H1 (cell line): Measurements from ENCODE around the gene AFF1.

ENCODE experiments used
- CTCF ChIP-seq, 3 experiments: IDR thresholded peaks; 1 replicate in 2 of 3; 2 replicates in 1 of 3; pipeline versions ENCODE4 v1.5.1 to v1.6.1; 2011; ENCODE audit warnings: low read length in 3 of 3, mild to moderate bottlenecking in 3 of 3, inconsistent platforms in 2 of 3, low read depth in 1 of 3, moderate library complexity in 1 of 3; ENCODE audit not compliant: insufficient read depth in 1 of 3; ENCODE audit errors: control extremely low read depth in 1 of 3
- MAFK ChIP-seq: IDR thresholded peaks from 2 replicates; pipeline ENCODE4 v1.6.1; 2012; ENCODE audit warnings: low read depth, mild to moderate bottlenecking, improper control_type of control experiment, low read length
- POLR2A ChIP-seq, 2 experiments: IDR thresholded peaks; 1 replicate in 1 of 2; 2 replicates in 1 of 2; pipeline ENCODE4 v1.6.1; 2011; ENCODE audit warnings: low read depth in 2 of 2, low read length in 2 of 2, mild to moderate bottlenecking in 2 of 2; ENCODE audit errors: control extremely low read depth in 1 of 2
- POLR2AphosphoS5 ChIP-seq: IDR thresholded peaks from 2 replicates; pipeline ENCODE4 v1.6.1; 2011; ENCODE audit warnings: low read depth, low read length
- SUZ12 ChIP-seq: fragments of 200-600 bp; sonication (generic); IDR thresholded peaks from 2 replicates; pipeline ENCODE4 v1.6.1; 2012; ENCODE audit warnings: mild to moderate bottlenecking, inconsistent platforms, low read length, moderate library complexity, mixed read lengths
- TBP ChIP-seq: IDR thresholded peaks from 2 replicates; pipeline ENCODE4 v1.6.1; 2011; ENCODE audit warnings: low read depth, low read length, improper control_type of control experiment
- TCF12 ChIP-seq: IDR thresholded peaks from 2 replicates; pipeline ENCODE4 v1.6.1; 2011; ENCODE audit warnings: low read depth, mild to moderate bottlenecking, low read length
- USF2 ChIP-seq: IDR thresholded peaks from 2 replicates; pipeline ENCODE4 v1.6.1; 2011; ENCODE audit warnings: low read length, improper control_type of control experiment
- YY1 ChIP-seq: IDR thresholded peaks from 2 replicates; pipeline ENCODE4 v1.6.1; 2011; ENCODE audit warnings: low read depth, mild to moderate bottlenecking, low read length

GRCh38 chr4:87038837-87039615 lies 104.2 kb downstream of the AFF1 start:
- TF ChIP-seq TBP = no peak
- TF ChIP-seq MAFK = no peak
- TF ChIP-seq YY1 = no peak
- no peak for TF ChIP-seq CTCF (IDR thresholded peaks at IDR 0.05; ENCODE audit: control extremely low read depth in 1 of 3, insufficient read depth in 1 of 3, low read depth in 1 of 3, low read length in 3 of 3)
- no peak for TF ChIP-seq SUZ12
- no peak for TF ChIP-seq POLR2A (IDR thresholded peaks at IDR 0.05; ENCODE audit: control extremely low read depth in 1 of 2, low read depth in 2 of 2, low read length in 2 of 2)
- TF ChIP-seq TCF12 = no peak
- no peak for TF ChIP-seq POLR2AphosphoS5
- TF ChIP-seq USF2 = no peak
